ENCODE results near the gene AIG1. TPM values are rescaled to one million over a fixed set of nuclear protein-coding genes. Genes with fewer than 3 reads are reported as not detected.
A peak's percentile ranks its signal among the peaks of the same experiment; 100 is the strongest.
"Not testable (repeated sequence)": the region's sequence is repeated elsewhere in the genome, so short reads cannot be mapped to it uniquely, and the experiment has no call there.

Gene AIG1
- total RNA-seq, 2 donors from 2014 or later = 15.6 to 27.0 TPM

GRCh38 chr6:143053856-143054255 lies 6.8 kb upstream of the AIG1 start:
- intact Hi-C loops (cut with DNase I, micrococcal nuclease) = loop anchor here in 1 of 2 donors (10.0 kb wide), 1 partner anchor 109 kb away; the partner anchor contains the start of gene HIVEP2
- DNase-seq = no peak
- no peak for ATAC-seq

DNA sequence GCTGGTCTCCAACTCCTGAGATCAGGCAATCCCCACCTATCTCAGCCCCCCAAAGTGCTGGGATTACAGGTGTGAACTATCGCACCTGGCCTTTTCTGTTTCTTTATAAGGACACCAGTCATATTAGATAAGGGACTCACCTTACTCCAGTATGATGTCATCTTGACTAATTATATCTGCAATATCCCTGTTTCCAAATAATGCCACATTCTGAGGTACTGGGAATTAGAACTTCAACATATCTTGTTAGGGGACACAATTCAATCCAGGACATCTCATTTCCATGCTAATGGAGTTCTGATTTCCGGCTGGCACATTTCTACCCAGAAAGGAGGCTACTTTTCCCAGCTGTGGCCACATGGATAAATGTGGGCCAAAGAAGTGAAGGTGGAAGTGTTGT lies 6.4 kb upstream of the AIG1 start:
- intact Hi-C loops (cut with DNase I, micrococcal nuclease) = loop anchor here in 1 of 2 donors (10.0 kb wide), 1 partner anchor 110 kb away; the partner anchor contains the start of gene HIVEP2

DNA sequence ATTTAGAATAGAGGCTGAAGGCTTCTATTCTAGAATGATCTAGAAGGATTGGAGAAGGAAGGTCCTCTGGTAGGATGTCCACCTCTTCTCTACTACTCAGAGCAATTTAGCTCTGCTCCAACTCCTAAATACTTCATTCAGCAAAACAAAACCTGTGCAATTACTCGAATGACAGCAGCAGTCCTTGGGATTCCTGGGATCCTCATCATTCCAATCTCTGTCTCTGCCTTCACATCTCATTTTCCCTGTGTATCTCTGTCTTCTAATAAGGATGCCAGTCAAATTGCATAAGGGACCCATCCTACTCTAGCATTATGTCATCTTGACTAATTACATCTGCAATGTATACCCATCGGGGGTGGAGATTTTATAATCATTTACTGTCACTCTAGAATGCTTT lies 5.5 kb upstream of the AIG1 start:
- DNase-seq (no peak), ATAC-seq (no peak)
- intact Hi-C loops (cut with DNase I, micrococcal nuclease) = loop anchor here in 1 of 2 donors (10.0 kb wide), 1 partner anchor 110 kb away; the partner anchor contains the start of gene HIVEP2

More for the DNA sequence above, 6.4 kb upstream of the AIG1 start:
- no peak for DNase-seq
- no peak for ATAC-seq

GRCh38 chr6:143055891-143056290 lies 4.8 kb upstream of the AIG1 start:
- intact Hi-C loops (cut with DNase I, micrococcal nuclease) = loop anchor here in 1 of 2 donors (10.0 kb wide), 1 partner anchor 111 kb away; the partner anchor contains the start of gene HIVEP2
- ATAC-seq (no peak), DNase-seq (no peak)

- ATAC-seq (no peak), DNase-seq (no peak)
- intact Hi-C loops (cut with DNase I, micrococcal nuclease) = loop anchor here in 1 of 2 donors (10.0 kb wide), 1 partner anchor 114 kb away; the partner anchor contains the start of gene HIVEP2
These were observed 1.7 kb upstream of the AIG1 start for GRCh38 chr6:143058987-143059386.

DNA sequence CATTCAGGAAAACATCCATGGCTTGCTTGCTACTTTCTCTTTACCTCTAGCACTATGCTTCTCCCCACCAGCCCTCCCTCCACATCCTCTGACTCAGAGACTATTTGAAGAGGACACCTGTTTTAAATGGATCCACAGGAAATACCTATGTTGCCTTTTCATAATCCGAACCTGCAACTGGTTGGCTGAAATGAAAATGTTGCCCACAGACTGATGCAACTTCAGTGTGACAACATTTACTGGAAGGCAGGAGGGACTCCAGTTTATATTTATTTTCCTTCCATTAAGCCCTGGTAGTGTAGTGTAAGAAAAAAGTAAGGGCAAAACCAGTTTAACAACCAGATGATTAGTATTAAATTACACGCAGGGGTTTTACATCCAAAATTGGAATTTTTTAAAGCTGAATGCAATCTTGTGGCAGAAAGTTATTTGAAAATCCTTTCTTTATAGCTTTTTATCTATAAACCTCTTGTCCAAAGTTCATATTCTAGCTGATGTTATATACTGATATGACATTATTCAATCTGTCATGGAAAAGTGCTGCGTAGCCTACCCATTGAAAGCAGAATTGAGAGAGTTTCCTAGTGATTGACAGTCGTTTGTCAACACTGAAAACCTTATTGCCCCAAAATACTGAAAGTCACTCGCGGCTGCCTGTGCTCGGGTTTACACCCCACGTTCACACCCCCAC lies 881 bp upstream of the AIG1 start:
- intact Hi-C loops (cut with DNase I, micrococcal nuclease) = loop anchor here in 1 of 2 donors (10.0 kb wide), 1 partner anchor 115 kb away; the partner anchor contains the start of gene HIVEP2
- peak in 1 of 2 donors; percentile 31 for DNase-seq
- ATAC-seq = peak; percentile 42

GRCh38 chr6:143060354-143060805 lies 309 bp upstream of the AIG1 start:
- peak; percentile 89 for ATAC-seq
- intact Hi-C loops (cut with DNase I, micrococcal nuclease) = no loop called here
- DNase-seq = peak; percentile 87

DNA sequence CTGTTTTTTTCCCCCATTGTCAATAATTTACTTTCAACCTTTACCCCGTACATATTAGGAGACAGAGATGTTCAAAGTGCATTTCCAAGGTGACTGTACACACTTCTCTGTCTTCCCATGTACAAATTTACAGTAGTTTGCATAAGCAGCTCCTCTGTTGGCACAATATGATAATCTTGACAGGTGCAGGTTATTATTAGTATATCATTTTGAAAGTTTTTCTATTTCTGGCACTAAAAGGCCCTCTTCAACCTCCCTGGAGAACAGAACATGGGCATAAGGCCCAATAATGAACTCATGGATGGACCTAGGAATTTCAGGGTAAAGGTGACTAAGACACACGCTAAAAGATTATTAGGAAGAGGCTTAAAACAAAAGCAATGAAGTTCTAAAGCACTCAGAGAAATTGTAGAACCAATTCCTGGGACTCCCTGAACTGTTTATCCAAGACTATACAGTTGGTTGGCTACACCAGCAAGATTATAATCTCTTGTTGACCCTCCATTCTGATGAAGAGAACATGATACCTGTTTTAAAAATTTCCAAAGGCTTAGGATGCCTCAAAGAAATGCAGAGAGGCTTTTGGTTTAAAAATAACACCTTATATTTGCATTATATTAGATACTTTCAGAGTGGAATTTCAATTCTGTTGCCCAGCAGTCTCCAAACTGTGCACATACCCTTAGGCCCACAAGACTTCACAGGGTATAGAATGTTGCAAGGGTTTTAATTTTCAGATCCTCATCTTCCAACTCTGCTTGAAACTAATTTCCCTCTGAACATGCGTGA lies 1.1 kb downstream of the AIG1 start:
- intact Hi-C loops (cut with DNase I, micrococcal nuclease) = no loop called here
- ATAC-seq = peak; percentile 30
- no peak for DNase-seq

DNA sequence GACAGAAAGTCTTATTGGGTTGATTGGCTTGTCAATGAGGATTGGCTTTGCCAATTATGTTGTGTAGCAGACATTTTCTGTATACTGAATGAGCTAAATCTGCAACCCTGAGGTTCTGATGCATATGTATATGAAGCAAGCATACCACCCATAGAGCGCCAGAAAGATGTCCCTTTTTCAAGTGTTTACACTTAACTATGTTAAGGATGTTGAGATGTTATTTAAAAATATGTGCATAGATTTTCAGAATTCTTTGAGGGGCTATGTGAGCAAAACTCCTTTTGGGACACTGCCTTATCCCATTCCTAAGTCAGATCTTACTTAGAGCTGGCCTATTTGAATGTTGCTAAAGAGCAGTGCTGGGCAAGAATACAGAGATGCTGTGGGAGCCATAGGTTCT lies 1.9 kb downstream of the AIG1 start:
- DNase-seq = no peak
- intact Hi-C loops (cut with DNase I, micrococcal nuclease) = no loop called here
- no peak for ATAC-seq

- ATAC-seq (no peak), DNase-seq (no peak)
- intact Hi-C loops (cut with DNase I, micrococcal nuclease) = no loop called here
These were observed 2.9 kb downstream of the AIG1 start for GRCh38 chr6:143063631-143064030.

DNA sequence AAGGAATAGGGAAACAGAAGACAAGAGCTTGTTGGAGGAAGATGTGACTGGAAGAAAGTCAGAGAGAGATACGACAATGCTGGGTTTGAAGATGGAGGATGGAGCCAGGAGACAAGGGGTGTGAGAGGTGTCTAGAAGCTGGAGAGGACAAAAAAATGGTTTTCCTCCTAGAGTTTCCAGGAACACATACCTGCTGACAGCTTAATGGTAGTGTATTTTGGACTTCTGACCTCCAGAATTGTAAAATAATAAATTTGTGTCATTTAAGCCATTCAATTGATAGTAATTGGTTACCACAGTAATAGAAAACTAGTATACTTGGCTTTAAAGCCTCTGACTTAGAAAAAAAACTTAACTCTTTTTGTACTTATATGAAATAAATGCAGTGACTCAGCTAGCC lies 3.6 kb downstream of the AIG1 start:
- ATAC-seq (no peak), DNase-seq (no peak)
- intact Hi-C loops (cut with DNase I, micrococcal nuclease) = no loop called here

DNA sequence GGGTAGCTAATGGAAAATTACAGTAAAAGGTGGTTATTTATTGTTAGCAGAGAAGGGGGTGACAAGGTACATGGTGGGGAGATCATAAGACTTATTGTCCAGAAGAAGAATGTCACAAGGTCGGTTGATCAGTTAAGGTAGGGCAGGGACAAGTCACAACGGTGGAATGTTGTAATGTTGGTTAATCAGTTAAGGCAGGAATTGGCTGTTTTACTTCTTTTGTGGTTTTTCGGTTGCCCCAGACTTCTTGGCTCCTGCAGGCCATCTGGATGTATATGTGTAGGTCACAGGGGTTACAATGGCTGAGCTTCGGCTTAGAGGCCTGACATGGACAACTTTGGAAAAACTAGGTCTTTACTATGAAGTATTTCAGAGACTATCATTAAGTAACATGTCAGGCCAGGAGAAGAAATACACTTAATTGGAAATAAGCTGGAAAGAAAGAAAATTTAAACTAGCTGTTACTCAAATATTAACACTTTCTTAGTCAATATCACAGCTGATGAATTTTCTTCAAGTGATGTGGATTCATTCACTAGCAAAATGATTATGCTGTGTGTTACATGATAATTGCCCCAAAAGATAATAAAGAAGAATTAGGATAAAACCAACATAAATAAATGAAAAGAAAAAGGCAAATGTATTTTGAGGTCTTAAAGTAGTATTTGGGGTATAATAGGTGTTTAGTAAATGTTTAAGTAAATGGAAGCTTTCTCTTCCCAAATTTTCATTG lies 4.4 kb downstream of the AIG1 start:
- intact Hi-C loops (cut with DNase I, micrococcal nuclease) = no loop called here
- no peak for DNase-seq
- ATAC-seq = no peak

GRCh38 chr6:143068001-143068400 lies 7.3 kb downstream of the AIG1 start:
- ATAC-seq (no peak), DNase-seq (no peak)
- intact Hi-C loops (cut with DNase I, micrococcal nuclease) = no loop called here

DNA sequence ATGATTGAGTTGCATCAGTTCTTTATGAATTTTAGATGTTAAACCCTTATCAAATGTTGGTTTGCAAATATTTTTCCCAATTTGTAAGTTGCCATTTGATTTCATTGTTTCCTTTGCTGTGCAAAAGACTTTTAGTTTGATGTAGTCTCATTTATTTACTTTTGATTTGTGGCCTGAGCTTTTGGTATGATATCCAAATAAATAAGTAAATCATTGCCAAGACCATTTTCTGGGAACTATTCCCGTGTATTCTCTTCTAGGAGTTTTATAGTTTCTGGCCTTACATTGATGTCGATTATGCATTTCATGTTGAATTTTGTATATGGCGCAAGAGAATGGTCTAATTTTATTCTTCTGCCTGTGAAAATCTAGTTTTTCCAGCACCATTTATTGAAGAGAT lies 13.4 kb downstream of the AIG1 start:
- no peak for ATAC-seq
- intact Hi-C loops (cut with DNase I, micrococcal nuclease) = no loop called here
- DNase-seq = no peak

GRCh38 chr6:143074670-143075318 lies 14.1 kb downstream of the AIG1 start:
- intact Hi-C loops (cut with DNase I, micrococcal nuclease) = no loop called here
- ATAC-seq = no peak
- DNase-seq = no peak

- ATAC-seq = no peak
- intact Hi-C loops (cut with DNase I, micrococcal nuclease) = no loop called here
- DNase-seq = no peak
These were observed 18.0 kb downstream of the AIG1 start for GRCh38 chr6:143078468-143079324.

DNA sequence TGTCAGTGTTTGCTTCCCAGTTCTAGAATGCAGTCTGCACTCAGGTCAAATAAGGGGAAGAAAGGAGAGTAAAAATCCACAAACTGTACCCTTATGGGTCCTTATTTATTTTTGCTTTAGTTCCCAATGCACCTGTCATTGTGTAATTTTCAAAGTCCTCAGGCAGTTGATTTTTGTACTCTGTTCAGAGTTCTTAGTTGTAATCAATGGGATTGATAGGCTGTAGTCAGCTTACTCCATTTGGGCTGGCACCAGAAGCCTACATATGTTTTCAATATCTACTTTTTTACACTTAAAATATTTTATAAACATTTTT lies 18.6 kb downstream of the AIG1 start:
- ATAC-seq (no peak), DNase-seq (no peak)
- intact Hi-C loops (cut with DNase I, micrococcal nuclease) = no loop called here

- intact Hi-C loops (cut with DNase I, micrococcal nuclease); ATAC-seq; DNase-seq: not testable (repeated sequence)
These were observed 21.6 kb downstream of the AIG1 start for GRCh38 chr6:143082274-143082673.
